HG03025 (cell line): Measurements from ENCODE around the gene TRIM62.

Source experiments
- ATAC-seq: cut with Tn5 transposase; IDR thresholded peaks from one replicate; pipeline ENCODE4 v1.9.1; 2021; ENCODE audit warnings: mild to moderate bottlenecking, moderate library complexity; ENCODE audit not compliant: unreplicated experiment, low FRiP score

TRIM62 gene

DNA sequence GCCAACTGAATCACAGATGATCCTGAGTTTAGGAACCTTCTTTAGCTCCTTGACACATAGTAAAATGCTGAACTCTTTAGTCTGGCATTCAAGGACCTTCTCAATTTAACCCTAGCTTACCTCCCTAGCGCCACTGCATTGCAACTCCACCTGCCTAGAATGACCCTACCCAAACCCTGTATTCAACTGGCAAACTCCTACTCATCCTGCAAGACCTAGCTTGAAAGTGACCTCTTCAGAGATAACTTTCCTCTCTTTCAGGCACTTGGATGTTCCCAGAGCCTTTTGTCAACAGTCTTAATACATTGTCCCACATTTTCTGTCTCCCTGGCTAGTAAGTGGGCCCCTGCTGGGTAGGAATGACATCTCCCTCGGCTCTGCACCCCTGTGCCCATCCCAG is 19.7 kb downstream of the TRIM62 start:
- no peak for ATAC-seq

DNA sequence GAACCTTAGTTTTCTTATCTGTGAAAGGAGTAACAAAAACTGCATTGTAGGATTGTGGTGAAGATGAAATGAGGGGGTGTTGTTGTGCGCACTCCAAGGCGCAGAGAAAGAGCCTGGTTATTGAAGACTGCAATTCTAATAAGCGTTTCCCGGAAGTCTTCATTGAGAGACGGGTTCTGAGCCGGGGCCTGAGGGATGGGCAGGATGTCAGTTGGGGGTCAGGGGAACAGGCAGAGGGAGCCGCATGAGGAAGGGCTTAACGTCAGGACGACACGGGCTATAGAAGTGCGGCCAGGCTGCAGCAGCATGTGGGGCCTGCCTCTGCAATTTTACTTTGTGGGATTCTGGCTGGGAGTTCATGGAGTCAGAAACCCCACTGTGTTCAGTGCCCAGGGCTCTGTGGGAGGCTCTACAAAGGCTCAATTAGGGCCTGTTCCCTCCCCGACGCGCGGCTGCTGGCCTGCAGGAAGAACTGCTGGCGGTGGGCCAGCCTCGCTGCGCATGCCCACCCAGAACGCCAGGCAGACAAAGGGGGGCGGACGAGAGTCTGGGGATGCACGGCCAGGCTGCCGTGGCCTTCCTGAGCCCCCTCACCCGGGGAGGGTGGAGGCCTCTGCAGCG is 20.7 kb downstream of the TRIM62 start:
- no peak for ATAC-seq

DNA sequence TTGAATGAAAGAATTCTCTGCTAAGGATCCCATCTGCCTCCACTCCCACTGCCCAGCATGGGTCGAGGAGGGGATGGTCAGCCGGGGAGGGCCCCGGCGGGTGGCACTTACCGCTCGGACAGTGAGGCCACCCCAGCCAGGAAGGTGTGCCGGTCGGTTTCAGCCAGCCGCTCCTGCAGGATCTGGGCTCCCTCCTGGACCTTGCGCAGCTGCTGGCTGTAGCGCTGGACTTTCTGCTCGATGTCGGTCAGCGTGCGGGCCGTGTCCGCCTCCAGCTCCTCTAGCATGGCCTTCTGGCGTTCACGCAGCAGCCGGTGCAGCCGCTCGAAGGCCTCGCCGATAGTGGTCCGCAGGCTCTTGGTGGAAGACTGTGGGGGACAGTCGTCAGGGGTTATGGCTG is 22.3 kb downstream of the TRIM62 start:
- no peak for ATAC-seq

DNA sequence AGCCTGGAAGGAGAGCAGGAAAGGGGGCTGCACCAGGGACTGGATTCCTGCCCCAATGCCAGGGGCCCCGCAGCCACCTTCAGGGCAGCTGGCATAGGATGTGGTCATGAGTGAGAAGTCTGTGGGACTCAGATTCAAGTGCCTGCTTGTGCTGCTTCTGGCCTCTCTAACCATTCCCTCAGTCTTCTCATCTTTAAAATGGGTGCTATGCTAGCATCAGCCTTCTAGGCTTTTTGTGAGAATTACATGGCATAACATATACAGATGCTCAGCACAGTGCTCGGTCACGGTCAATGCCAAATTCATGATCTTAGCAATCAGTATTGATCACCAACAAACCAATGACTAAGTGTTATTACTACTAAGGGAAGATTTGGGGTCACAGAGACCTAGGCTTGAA is 23.5 kb downstream of the TRIM62 start:
- no peak for ATAC-seq

DNA sequence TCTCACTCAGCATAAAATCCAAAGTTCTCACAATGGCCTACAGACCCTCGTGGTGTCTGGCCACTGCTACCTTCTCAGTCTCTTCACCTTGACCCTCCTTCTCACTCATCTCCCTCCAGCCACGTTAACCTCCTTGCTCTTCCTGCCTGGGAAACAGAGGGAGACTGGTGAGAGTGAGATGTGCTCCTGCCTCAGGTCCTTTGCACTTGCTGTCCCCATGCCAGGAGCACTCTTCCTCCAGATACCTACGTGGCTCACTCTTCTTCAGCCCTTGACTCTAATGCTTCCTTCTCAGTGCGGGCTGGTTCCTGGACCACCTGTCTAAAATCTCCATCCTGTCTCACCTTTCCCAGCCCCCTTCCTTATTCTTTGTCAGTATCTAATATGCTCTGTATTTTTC is 24.7 kb downstream of the TRIM62 start:
- no peak for ATAC-seq

DNA sequence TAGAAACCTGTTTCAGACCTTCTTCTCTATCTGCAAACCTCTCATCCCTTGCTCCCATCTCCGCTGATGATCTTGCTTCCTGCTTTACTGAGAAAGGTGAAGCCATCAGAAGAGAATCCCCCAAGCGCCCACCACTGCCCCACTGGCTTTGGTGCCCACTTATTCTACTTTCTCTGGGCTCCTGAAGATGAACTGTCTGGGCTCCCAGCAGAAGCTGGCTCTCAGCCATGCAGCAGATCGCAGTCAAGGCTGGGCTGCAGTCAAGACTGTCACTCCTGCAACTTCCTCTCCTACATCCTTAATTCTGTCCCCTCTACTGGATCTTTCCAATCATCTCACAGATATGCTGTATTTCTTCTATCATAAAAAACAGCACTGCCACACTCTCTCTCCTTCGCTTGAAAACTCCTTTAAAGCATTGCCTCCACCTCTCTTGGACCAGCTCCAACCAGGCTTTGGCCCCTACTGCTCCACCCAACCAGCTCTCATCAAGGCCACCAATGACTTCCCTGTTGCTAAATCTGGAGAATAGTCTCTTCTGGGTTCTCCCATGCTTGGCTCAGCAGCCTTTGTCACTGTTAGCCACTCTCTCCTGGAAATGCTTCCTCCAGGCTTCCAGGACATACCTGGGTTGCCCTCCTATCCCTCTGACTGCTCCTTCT is 25.8 kb downstream of the TRIM62 start:
- no peak for ATAC-seq

DNA sequence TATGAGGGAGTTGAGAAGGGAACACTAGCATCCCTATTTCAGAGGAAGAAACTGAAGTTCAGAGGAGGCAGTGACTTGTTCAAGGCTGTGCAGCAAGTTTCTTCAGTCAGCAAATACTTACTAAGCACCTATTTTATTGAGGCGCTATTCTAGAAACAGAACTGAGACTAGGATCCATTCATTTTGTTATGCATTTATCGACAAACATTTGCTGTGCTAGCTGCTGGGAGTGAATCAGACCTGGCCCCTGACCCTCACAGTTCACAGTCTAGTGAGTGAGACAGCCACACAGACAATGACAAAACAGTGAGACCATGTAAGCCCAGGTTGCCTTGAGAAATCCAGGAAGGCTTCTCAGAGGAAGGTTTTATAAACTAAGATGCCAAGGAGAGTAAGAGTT is 28.2 kb downstream of the TRIM62 start:
- no peak for ATAC-seq

DNA sequence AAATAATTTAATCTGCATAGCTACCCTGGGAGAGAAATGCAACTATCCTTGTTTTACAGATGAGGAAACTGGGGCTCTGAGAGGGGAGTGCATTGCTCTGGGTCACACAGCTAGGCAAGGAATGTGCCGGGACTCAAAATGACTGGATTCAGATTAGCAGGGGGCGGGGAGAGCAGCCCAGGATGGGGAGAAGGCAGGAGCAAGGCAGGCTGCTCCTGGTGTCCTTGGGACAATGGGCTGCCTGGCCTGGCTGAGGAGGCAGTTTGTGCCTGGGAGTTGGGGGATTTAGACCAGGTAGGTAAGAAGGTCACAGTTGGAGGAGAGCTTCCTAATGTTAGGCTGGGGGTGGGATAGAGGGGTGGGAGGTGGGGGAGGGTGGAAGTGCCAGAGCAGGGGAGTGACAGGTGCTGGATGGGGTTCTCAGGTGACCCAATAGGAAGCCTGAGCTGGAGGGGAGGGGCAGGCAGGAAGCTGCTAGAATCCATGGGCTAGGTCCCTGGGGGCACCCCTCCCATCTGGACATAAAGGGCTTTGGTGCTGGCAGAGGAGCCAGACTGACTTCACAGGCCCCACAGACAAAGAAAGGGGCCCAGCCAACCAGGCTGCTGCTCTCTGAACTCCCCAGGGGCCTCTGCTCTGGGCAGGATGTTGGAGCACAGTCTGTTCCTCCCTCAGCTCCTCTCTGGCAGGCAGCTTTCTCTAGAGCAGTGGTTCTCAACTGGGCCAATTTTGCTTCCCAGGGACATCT is 29.0 kb downstream of the TRIM62 start:
- ATAC-seq: no peak

DNA sequence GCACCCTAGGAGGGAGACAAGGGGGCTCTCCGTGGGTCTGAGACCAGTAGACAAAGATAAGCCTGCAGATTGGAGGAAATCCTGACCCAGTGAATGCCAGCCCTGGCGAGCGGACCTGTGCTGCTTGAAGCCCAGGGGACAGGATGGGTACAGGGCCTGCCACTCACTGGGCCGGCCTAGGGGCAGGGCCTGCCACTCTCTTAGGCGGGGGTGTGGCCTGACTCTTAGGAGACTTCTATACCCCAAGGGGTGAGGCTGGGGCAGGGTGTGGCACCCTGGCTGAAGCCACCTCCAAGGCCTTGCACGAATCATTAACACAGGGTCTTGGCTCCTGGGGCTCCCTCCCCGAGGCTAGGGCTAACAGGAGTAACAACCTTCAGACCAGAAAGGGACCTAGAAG is 30.7 kb downstream of the TRIM62 start:
- no peak for ATAC-seq

DNA sequence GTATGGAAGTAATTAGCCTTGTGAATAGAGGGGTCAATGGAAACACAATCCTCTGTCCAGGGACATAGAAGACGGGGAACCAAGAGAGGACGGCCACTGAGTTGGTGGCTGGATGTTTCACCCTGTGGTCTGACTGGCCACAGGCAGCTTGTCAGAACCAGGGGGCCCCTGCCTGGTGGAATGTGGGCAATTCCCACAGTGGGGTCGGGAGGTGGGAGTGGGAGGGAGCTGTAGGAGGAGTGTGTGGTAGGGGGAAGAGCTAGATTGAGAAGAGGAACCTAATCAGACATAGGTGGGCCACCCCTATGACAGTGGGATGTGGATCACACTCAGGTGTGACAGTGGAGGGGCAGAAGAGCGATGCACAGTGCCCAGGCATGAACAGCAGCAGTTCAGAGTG is 31.3 kb downstream of the TRIM62 start:
- no peak for ATAC-seq

DNA sequence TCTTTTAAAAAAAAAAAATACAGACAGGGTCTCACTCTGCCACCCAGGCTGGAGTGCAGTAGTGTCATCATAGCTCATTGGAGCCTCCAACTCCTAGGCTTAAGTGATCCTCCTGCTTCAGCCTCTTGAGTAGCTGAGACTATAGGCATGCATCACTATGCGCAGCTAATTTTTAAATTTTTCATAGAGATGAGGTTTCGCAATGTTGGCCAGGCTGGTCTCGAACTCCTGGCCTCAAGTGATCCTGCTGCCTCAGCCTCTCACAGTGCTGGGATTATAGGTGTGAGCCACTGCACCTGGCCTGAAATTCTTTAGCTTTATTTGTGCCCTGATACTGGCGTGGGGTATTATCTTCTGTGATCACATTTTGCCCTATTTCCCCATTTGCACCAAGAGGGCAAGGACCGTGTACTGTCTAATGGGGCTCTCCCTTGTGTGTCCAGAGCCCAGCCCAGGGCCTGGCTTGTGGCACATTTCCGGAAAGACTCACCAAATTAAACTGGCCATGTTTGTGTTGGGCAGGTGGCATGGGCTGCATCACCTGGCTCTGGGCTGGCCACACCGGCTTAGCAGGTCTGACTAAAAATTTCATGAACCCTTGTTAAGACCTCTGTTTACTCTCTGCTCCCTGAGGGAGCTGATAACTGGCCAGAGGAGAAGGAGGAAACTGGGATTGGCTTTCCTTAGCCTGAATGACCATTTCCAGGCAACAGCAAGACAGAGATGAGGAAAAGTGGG is 32.2 kb downstream of the TRIM62 start:
- ATAC-seq: no peak

DNA sequence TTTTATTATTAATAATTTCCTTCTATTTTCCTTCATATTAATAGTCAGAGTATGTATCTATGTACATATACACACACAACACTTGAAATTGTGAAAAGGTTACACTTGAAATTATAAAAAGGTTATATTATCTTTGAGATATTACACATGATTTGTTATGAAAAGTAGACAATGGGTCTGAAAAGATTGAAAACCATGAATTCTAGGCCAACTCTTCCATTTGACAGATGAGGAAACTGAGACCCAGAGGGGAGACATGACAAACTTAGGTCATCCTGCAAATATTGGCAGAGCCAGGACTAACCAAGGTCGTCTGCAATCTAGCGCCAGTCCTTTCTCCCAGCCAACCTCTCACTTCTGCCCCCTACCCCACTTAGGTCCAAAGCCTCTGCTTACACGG is 33.2 kb downstream of the TRIM62 start:
- ATAC-seq: no peak

DNA sequence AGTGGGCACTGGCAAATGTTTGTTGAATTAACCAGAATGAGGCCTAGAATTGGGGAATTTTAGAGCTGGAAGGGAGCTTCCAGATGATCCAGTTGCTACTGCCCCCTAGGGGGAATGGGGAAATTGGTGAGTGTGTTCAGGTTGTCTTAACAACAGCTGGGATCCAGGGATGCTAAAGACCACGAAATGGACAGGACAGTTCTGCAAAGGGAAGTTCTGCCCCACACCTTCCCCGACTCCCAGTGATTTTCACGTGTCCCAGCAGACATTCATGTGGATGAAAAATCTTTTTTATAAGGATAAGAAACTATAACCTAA is 33.9 kb downstream of the TRIM62 start:
- no peak for ATAC-seq

DNA sequence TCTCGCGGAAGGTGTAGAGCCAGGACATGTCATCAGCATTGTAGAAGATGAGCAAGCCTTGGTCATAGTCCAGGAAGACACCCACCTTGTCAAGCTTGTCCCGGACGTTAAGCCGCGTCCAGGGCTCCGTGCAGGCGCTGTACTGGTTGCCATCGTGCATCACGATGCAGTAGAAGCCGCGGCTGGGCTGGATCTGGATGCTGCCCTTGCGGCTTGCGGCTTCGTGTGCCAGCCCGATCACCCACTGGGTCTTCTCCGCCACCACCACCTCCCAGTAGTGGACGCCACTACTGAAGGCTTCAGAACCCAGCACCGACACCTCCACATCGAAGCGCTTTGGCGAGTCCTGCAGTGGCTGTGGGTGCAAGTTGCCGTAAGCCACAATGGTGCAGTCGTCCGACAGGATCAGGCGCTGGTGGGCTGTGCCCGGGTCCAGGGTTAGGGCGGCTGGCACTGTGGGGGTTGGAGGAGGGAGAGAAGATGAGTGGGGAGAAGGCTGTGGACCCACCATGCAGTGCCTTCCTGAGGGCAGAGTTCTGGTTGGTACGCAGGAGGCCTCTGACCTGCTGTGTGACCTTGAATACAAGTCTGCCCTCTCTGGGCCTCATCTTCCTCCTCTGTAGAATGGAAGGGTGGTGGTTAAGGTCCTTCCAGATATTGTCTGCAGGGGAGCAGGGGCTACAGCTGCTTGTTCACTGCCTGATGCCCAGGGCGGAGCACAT is 34.4 kb downstream of the TRIM62 start:
- no peak for ATAC-seq

DNA sequence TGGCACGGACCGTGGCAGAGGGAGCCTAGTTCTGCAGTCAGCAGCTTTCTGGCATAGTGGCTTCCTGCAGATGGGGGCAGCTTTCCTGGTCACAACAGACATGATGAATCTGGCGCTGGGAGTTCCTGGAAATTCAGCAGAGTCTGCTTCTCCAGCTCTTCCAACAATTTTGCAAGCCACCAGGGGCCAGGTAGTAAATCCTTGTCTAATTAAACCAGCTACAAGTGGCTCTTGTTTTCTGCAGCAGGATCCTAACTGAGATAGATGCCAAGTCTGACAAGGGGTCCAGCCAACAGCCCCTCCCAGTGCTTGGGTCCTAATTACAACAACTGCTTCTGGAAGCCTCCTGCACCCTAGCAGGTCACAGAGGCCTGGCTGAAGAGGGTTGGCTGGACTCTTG is 35.8 kb downstream of the TRIM62 start:
- ATAC-seq: no peak

DNA sequence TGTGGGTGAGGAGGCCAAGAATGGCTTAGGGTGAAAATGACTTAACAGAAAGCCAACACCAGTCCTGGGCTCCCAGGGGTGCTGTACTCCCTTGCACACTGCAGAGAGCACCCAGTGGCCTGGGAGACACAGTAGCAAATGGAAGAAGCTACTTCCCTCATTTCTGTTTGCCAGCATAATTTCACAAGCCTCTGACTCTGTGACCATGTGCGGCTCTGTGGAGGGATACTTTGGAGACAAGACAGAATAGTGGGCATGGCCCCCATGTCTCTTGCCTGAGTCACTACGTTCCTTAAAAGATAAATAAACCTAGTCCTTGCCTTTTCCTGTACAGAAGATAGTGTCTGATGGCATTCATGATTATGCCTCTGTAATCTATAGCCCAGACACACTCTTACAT is 38.1 kb downstream of the TRIM62 start:
- no peak for ATAC-seq

DNA sequence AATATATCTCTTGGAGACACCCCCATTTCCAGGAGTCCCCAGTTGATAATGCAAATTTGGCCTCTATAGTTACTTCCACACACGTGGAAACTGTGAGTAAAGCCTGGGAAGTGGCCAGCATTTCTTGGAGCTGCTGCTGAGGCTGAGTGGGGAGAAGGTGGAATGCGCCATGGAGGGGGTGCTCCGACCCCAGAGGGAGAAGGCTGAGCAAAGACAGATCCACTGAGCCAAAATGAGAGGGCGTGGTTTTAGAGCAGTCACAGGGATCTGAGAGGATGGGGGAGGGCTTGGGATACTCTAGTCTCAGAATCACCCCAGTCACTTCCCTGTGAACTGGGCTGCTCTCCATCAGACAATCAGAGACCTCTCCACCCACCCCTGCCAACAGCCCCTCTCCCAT is 38.7 kb downstream of the TRIM62 start:
- no peak for ATAC-seq

DNA sequence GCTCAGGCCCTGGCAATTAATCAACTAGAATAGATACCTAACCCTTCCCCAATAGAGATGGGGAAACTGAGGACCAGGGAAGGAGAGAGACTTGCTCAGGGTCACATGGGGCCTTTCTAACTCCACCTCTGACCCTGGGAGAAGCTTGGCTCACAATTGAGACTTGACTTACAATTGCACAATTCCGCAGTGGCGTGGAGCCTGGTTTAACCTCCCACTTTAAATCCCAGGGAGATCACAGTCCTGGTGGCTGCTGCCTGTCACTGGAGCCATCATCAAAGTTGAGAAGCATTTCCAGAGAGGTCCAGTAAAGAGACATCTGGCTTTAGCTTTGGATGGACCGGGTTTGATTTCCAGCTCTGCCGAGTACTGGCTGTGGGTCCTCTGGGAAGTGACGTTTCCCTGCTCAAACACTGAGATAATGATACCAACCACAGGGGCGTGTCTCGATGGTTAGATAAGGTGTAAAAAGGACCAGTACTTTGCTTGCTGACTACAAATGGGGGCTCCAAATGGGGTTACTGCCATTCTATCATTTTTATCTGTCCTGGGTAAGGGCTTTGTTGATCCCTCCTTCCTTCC is 39.3 kb downstream of the TRIM62 start:
- ATAC-seq: no peak

DNA sequence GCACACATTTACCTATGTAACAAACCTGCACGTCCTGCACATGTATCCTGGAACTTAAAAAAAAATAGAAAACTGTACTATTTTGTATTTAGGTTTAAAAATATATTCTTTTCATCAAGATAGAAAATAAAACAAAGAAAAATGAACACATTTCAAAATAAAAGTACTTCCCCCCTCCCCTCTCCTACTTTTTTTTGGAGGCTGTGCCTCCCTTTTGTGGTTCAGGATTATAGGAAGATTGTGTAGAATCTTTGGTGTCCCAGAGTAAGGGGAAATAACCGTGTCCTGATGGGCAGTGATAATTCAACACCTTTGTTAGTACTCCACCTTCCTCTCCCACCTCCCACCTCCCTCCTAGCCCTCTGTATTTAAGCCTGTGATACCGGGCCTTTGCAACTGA is 40.1 kb downstream of the TRIM62 start:
- ATAC-seq: no peak

DNA sequence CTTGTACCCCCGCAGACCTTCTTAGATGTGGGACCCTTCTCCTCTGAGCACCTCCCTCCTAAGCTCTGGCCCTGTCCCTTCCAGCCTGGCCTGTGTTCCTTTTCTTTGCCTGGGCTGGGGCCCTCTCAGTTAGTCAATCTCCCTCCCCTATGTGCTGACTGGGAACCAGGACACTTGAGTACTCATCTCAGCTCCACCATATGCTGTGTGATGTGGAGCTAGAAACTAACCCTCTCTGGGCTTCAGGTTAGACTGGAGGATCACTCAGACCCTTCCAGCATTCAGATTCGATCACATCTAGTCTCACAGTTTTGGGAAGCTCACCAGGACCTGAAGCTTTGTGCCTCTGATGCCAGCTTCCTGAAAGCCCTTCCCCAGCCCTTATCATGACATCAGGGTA is 40.6 kb downstream of the TRIM62 start:
- ATAC-seq: no peak
